Chondrocyte (in vitro differentiated cells): ENCODE data around the gene BZW1. TPM values are rescaled to one million over a fixed set of nuclear protein-coding genes. Genes with fewer than 3 reads are reported as not detected.

Experiments
- DNase-seq: peaks from one replicate; pipeline ENCODE4 v3.0.0; 2021; ENCODE audit warnings: mixed read lengths, low spot score
- H3K27ac Mint-ChIP-seq: one replicate; pipeline ENCODE4 v1.8.0; 2021; ENCODE audit warnings: mild to moderate bottlenecking, moderate library complexity, mixed read lengths; ENCODE audit not compliant: unreplicated experiment
- H3K27me3 Mint-ChIP-seq: 2 replicates; pipeline ENCODE4 v1.8.0; 2021; ENCODE audit warnings: low read depth, mixed read lengths
- H3K36me3 Mint-ChIP-seq: 2 replicates; pipeline ENCODE4 v1.8.0; 2021; ENCODE audit warnings: low read depth, mixed read lengths
- H3K4me1 Mint-ChIP-seq: 2 replicates; pipeline ENCODE4 v1.8.0; 2021; ENCODE audit warnings: low read depth, mild to moderate bottlenecking, mixed read lengths
- H3K4me3 Mint-ChIP-seq: one replicate; pipeline ENCODE4 v1.8.0; 2021; ENCODE audit warnings: mild to moderate bottlenecking, moderate library complexity, mixed read lengths; ENCODE audit not compliant: unreplicated experiment
- H3K9me3 Mint-ChIP-seq: 2 replicates; pipeline ENCODE4 v1.8.0; 2021; ENCODE audit warnings: low read depth, mixed read lengths
- CTCF ChIP-seq: fragments of 200-600 bp; sonication (generic); IDR thresholded peaks from 2 replicates; pipeline ENCODE4 v1.5.0; 2021; ENCODE audit warnings: antibody characterized with exemption, mild to moderate bottlenecking, moderate library complexity
- total RNA-seq: library from RNA; stranded (reverse); gene quantifications from 3 replicates; pipeline ENCODE4 v1.2.1, GENCODE V29; 2021

The BZW1 gene
- total RNA-seq, 1 donor from 2014 or later: 194 TPM

GRCh38 chr2:200864176-200865034 lies 52.7 kb downstream of the BZW1 start, which contains the start of gene CLK1:
Gene CLK1 (minus strand): TSS chr2:200864658. CDS start chr2:200861862, 2,796 bp downstream.
- Mint-ChIP-seq H3K36me3 (peaks cover 16% of the 10 kb centered on the region), H3K27me3 (no peaks in the 10 kb centered on the region), H3K4me1 (peaks cover 46% of the 10 kb centered on the region), H3K9me3 (no peaks in the 10 kb centered on the region), H3K4me3 (peak within 1 kb of the TSS; percentile 99), H3K27ac (peak within 1 kb of the TSS; percentile 100)
- peak; percentile 96 for DNase-seq
- TF ChIP-seq CTCF: peak; percentile 19

- Mint-ChIP-seq H3K9me3 (no peaks in the 10 kb centered on the region), H3K27ac (no peak overlapping the region), H3K4me3 (no peak overlapping the region), H3K36me3 (peaks cover 7% of the 10 kb centered on the region), H3K4me1 (peaks cover 14% of the 10 kb centered on the region), H3K27me3 (no peaks in the 10 kb centered on the region)
- TF ChIP-seq CTCF: no peak
- no peak for DNase-seq
These were observed 57.3 kb downstream of the BZW1 start for GRCh38 chr2:200869014-200869413.

GRCh38 chr2:200871151-200871550 lies 59.4 kb downstream of the BZW1 start:
- H3K4me3 Mint-ChIP-seq: no peak overlapping the region
- peaks cover 15% of the 10 kb centered on the region for H3K36me3 Mint-ChIP-seq
- no peak overlapping the region for H3K27ac Mint-ChIP-seq
- H3K9me3 Mint-ChIP-seq: no peaks in the 10 kb centered on the region
- no peak for TF ChIP-seq CTCF
- no peaks in the 10 kb centered on the region for H3K27me3 Mint-ChIP-seq
- DNase-seq: no peak
- H3K4me1 Mint-ChIP-seq: peaks cover 7% of the 10 kb centered on the region

- no peaks in the 10 kb centered on the region for H3K4me1 Mint-ChIP-seq
- no peak overlapping the region for H3K4me3 Mint-ChIP-seq
- peaks cover 17% of the 10 kb centered on the region for H3K36me3 Mint-ChIP-seq
- no peaks in the 10 kb centered on the region for H3K27me3 Mint-ChIP-seq
- no peaks in the 10 kb centered on the region for H3K9me3 Mint-ChIP-seq
- DNase-seq: no peak
- no peak overlapping the region for H3K27ac Mint-ChIP-seq
- TF ChIP-seq CTCF: no peak
These were observed 61.9 kb downstream of the BZW1 start for GRCh38 chr2:200873560-200873959.

Other genes starting within 250 kb of the BZW1 start
- gene AOX1, start 225.9 kb upstream of the BZW1 start, total RNA-seq: 1.7 to 3.4 TPM (median 2.0 TPM) in 3 replicates
- 46.7 to 66.0 TPM (median 58.4 TPM) in 3 replicates for gene CLK1, start 52.7 kb downstream of the BZW1 start, total RNA-seq
- gene PPIL3, start 77.2 kb downstream of the BZW1 start, total RNA-seq: 34.8 to 41.2 TPM (median 37.1 TPM) in 3 replicates
- 14.8 to 22.2 TPM (median 17.5 TPM) in 3 replicates for gene NIF3L1, start 77.5 kb downstream of the BZW1 start, total RNA-seq
- 19.2 to 35.6 TPM (median 19.8 TPM) in 3 replicates for gene ORC2, start 151.8 kb downstream of the BZW1 start, total RNA-seq